ENCODE data around the gene MARCHF6. TPM values are rescaled to one million over a fixed set of nuclear protein-coding genes. Genes with fewer than 3 reads are reported as not detected.
"Not testable (repeated sequence)": the region's sequence is repeated elsewhere in the genome, so short reads cannot be mapped to it uniquely, and the experiment has no call there.

The MARCHF6 gene
- total and polyA plus RNA-seq, 2 donors (not counting 1 experiment from before 2014, with no cell fraction given) = 69.0 to 201 TPM

DNA sequence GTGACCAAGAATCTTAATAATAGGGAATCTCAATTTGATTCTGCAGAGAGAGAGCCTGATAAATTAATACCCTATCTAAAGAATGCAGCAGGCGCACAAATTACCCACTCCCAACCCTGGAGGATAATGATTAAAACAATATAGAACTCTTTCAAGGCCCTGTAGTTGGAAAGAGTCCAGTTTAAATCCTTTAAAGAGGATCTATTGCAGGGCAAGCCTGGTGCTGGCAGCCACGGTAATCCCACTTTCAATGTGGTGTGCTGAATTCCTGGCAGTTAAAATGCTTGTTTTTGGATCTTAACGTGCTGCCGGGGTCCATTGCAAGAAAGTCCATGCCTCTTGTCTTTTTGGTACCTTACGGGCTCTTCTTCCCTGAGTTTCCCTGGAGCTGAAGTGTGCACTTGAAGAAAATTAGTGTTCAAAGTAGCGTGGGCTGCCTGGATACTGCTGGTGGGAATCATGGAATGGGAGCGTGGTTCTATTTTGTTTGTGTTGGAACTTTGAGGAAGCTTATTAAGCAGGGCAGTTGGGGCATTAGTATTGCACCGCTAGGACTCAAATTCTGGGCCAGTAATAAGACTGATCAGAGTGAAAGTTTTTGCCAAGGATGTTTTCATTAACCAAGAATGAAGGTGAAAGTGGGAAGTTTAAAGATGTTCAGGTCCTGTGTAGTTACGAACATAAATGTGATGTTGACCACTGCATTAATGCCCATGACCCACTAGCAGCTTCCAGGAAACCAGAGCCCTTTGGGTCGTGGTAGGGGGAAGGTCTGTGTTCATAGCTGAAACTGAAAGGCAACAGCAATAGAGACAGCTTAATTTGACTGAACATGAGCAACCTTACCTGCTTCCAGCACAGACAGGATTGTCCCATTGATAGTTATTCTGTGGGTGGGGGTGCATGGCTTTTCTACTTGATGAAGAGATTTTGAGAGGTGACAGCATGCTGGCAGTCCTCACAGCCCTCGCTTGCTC is 20.8 kb downstream of the MARCHF6 start:
- Histone ChIP-seq H3K27ac (ENCODE audit: low read length in 2 of 2) (no peak overlapping the region), H3K9me3 (ENCODE audit: control extremely low read depth in 1 of 3, control insufficient read depth in 2 of 3, insufficient read depth in 1 of 3, low read length in 2 of 3) (no peaks in the 10 kb centered on the region), H3K79me2 (ENCODE audit: control insufficient read depth, insufficient read depth, low read length) (peaks cover 77% of the 10 kb centered on the region), H2AFZ (ENCODE audit: insufficient read depth, low read depth, low read length, poor library complexity, severe bottlenecking) (no peak overlapping the region), H3K9ac (ENCODE audit: low read length) (no peak overlapping the region), H3K4me3 (ENCODE audit: control extremely low read depth in 1 of 5, extremely low read depth in 1 of 5, insufficient read depth in 1 of 5, low read depth in 2 of 5, low read length in 4 of 5) (no peak overlapping the region), H3K4me2 (replicated peaks; ENCODE audit: low read depth, low read length, poor library complexity, severe bottlenecking) (no peak overlapping the region), H4K20me1 (ENCODE audit: control insufficient read depth, insufficient read depth, low read length, poor library complexity, severe bottlenecking) (peaks cover 90% of the 10 kb centered on the region), H3K36me3 (replicated peaks in 1 of 2; ENCODE audit: control extremely low read depth in 1 of 2, control insufficient read depth in 1 of 2, extremely low read depth in 1 of 2, insufficient read depth in 2 of 2, low read length in 1 of 2) (peaks cover 0 to 9% of the 10 kb centered on the region in 2 experiments), H3K4me1 (ENCODE audit: control insufficient read depth in 2 of 2, insufficient read depth in 2 of 2, low read length in 2 of 2) (peaks cover 7 to 26% of the 10 kb centered on the region in 2 donors), H3K27me3 (replicated peaks in 1 of 4; ENCODE audit: control extremely low read depth in 1 of 4, control insufficient read depth in 3 of 4, insufficient read depth in 4 of 4, low read length in 3 of 4) (no peaks in the 10 kb centered on the region)
- H3K27me3 Mint-ChIP-seq = no peaks in the 10 kb centered on the region
- POLR2A ChIA-PET = no interaction called here
- intact Hi-C loops (cut with micrococcal nuclease) = no loop called here
- ATAC-seq (ENCODE audit: low read depth) (no peak), DNase-seq (no peak)
- no peak overlapping the region for H3K27ac Mint-ChIP-seq
- H3K4me3 Mint-ChIP-seq = no peak overlapping the region
- WGBS (ENCODE audit: insufficient coverage) = 93% methylated on average over 8 of the region's 11 CpGs
- H3K9me3 Mint-ChIP-seq (ENCODE audit: insufficient read depth) = no peaks in the 10 kb centered on the region
- H3K4me1 Mint-ChIP-seq = peaks cover 69% of the 10 kb centered on the region
- CTCF ChIA-PET = interaction anchor here (1.0 kb wide), 1 partner anchor 23 kb away, joined by 3 read pairs; no protein-coding TSS in a partner anchor
- TF ChIP-seq CTCF (IDR thresholded peaks at IDR 0.05) (no peak), EZH2 (IDR thresholded peaks at IDR 0.05; ENCODE audit: borderline replicate concordance, insufficient read depth, low read depth, low read length, poor library complexity, severe bottlenecking) (no peak)

- CTCF ChIA-PET = interaction anchor here (1.0 kb wide), 1 partner anchor 23 kb away, joined by 3 read pairs; no protein-coding TSS in a partner anchor
- WGBS (ENCODE audit: insufficient coverage) = 98% methylated on average over 12 of the region's 29 CpGs
- H3K4me3 Mint-ChIP-seq; ATAC-seq (ENCODE audit: low read depth); H3K27me3 Mint-ChIP-seq; H3K27ac ChIP-seq (ENCODE audit: low read length in 2 of 2); H3K27me3 ChIP-seq (replicated peaks in 1 of 4; ENCODE audit: control extremely low read depth in 1 of 4, control insufficient read depth in 3 of 4, insufficient read depth in 4 of 4, low read length in 3 of 4); H3K4me2 ChIP-seq (replicated peaks; ENCODE audit: low read depth, low read length, poor library complexity, severe bottlenecking); H3K9me3 ChIP-seq (ENCODE audit: control extremely low read depth in 1 of 3, control insufficient read depth in 2 of 3, insufficient read depth in 1 of 3, low read length in 2 of 3); intact Hi-C loops (cut with micrococcal nuclease); H3K4me3 ChIP-seq (ENCODE audit: control extremely low read depth in 1 of 5, extremely low read depth in 1 of 5, insufficient read depth in 1 of 5, low read depth in 2 of 5, low read length in 4 of 5); DNase-seq; H3K27ac Mint-ChIP-seq; H3K9ac ChIP-seq (ENCODE audit: low read length); H3K9me3 Mint-ChIP-seq (ENCODE audit: insufficient read depth); H2AFZ ChIP-seq (ENCODE audit: insufficient read depth, low read depth, low read length, poor library complexity, severe bottlenecking); POLR2A ChIA-PET: not testable (repeated sequence)
- H3K4me1 Mint-ChIP-seq = peaks cover 64% of the 10 kb centered on the region
- Histone ChIP-seq H3K4me1 (ENCODE audit: control insufficient read depth in 2 of 2, insufficient read depth in 2 of 2, low read length in 2 of 2) (peaks cover 7 to 26% of the 10 kb centered on the region in 2 donors), H3K79me2 (ENCODE audit: control insufficient read depth, insufficient read depth, low read length) (peaks cover 75% of the 10 kb centered on the region), H3K36me3 (replicated peaks in 1 of 2; ENCODE audit: control extremely low read depth in 1 of 2, control insufficient read depth in 1 of 2, extremely low read depth in 1 of 2, insufficient read depth in 2 of 2, low read length in 1 of 2) (peaks cover 0 to 14% of the 10 kb centered on the region in 2 experiments), H4K20me1 (ENCODE audit: control insufficient read depth, insufficient read depth, low read length, poor library complexity, severe bottlenecking) (peaks cover 89% of the 10 kb centered on the region)
Measured at GRCh38 chr5:10375146-10375545, 21.7 kb downstream of the MARCHF6 start.
